PC-9 (cell line): ENCODE data around the gene MYO1A. TPM values are rescaled to one million over a fixed set of nuclear protein-coding genes. Genes with fewer than 3 reads are reported as not detected.

Experiments used
- BruUV-seq: library from RNA; stranded (reverse); fragments of 400-500 nt; replicated peaks from 2 replicates; lab custom pipeline; 2021; lab: Mats Ljungman, UMichigan
- CTCF ChIA-PET: fragments of 300-600 bp; sonication (Branson Sonifier 250); formaldehyde crosslinking; loops from one replicate; lab custom pipeline; 2022; ENCODE audit warnings: antibody characterized with exemption; lab: Charles Lee
- POLR2A ChIA-PET: fragments of 300-600 bp; sonication (Branson Sonifier 250); formaldehyde crosslinking; loops from one replicate; lab custom pipeline; 2022; ENCODE audit warnings: antibody characterized with exemption; ENCODE audit not compliant: unreplicated experiment; lab: Charles Lee
- DNase-seq, 2 experiments: peaks; one replicate each; pipeline versions ENCODE4 v3.0.0 to v3.0.0-alpha.2; 2015 to 2022; ENCODE audit warnings: mixed read lengths in 1 of 2
- H2AFZ ChIP-seq: fragments of 200-600 bp; sonication (generic); 2 replicates; pipeline ENCODE4 v1.8.1; 2017; ENCODE audit warnings: antibody characterized with exemption
- H3F3A ChIP-seq: fragments of 200-600 bp; sonication (generic); 2 replicates; pipeline ENCODE4 v1.8.1; 2017; ENCODE audit warnings: antibody characterized with exemption, mild to moderate bottlenecking, low read depth; ENCODE audit not compliant: insufficient read depth
- H3K27ac ChIP-seq: fragments of 200-600 bp; sonication (generic); 2 replicates; pipeline ENCODE4 v1.6.1; 2016; ENCODE audit warnings: mixed run types
- H3K27me3 ChIP-seq: fragments of 200-600 bp; sonication (generic); 2 replicates; pipeline ENCODE4 v1.6.1; 2016; ENCODE audit warnings: low read depth, mixed run types; ENCODE audit not compliant: insufficient read depth
- H3K36me3 ChIP-seq: fragments of 200-600 bp; sonication (generic); 2 replicates; pipeline ENCODE4 v1.6.1; 2016; ENCODE audit warnings: low read depth, mixed run types
- H3K4me1 ChIP-seq: fragments of 200-600 bp; sonication (generic); replicated peaks from 2 replicates; pipeline ENCODE4 v1.6.1; 2016; ENCODE audit warnings: mixed run types; ENCODE audit not compliant: insufficient read depth
- H3K4me2 ChIP-seq: fragments of 200-600 bp; sonication (generic); 2 replicates; pipeline ENCODE4 v1.6.1; 2017; ENCODE audit warnings: mixed run types
- H3K4me3 ChIP-seq: fragments of 200-600 bp; sonication (generic); 2 replicates; pipeline ENCODE4 v1.6.1; 2016; ENCODE audit warnings: mixed run types
- H3K79me2 ChIP-seq: fragments of 200-600 bp; sonication (generic); 2 replicates; pipeline ENCODE4 v1.6.1; 2017; ENCODE audit warnings: low read depth, mixed run types
- H3K9me2 ChIP-seq: fragments of 200-600 bp; sonication (generic); 2 replicates; pipeline ENCODE4 v1.8.1; 2017; ENCODE audit warnings: mild to moderate bottlenecking; ENCODE audit not compliant: insufficient read depth
- H3K9me3 ChIP-seq: fragments of 200-600 bp; sonication (generic); 2 replicates; pipeline ENCODE4 v1.8.1; 2016; ENCODE audit warnings: low read depth; ENCODE audit not compliant: insufficient read depth
- H4K20me1 ChIP-seq: fragments of 200-600 bp; sonication (generic); 2 replicates; pipeline ENCODE4 v1.8.1; 2017; ENCODE audit not compliant: insufficient read depth
- CTCF ChIP-seq: fragments of 200-600 bp; sonication (generic); conservative IDR thresholded peaks from 2 replicates; pipeline ENCODE4 v1.6.1; 2017; ENCODE audit warnings: mixed run types, antibody characterized with exemption, mild to moderate bottlenecking, moderate library complexity
- EZH2 ChIP-seq: fragments of 200-600 bp; sonication (generic); IDR thresholded peaks from 2 replicates; pipeline ENCODE4 v1.8.0; 2017; ENCODE audit warnings: antibody characterized with exemption, low read depth
- intact Hi-C: fragments of 100-400 bp; cut with micrococcal nuclease; formaldehyde crosslinking; loops from one replicate; pipeline ENCODE4 v1.10.0; 2022; ENCODE audit not compliant: unreplicated experiment
- total RNA-seq: library from RNA; stranded (reverse); gene quantifications from 2 replicates; pipeline ENCODE4 v1.2.3, GENCODE V29; 2021

Gene MYO1A
- total RNA-seq, 1 experiment from 2014 or later: not detected

- no peaks in the 10 kb centered on the region for H3K9me3 ChIP-seq
- intact Hi-C loops: no loop called here
- CTCF ChIA-PET: interaction anchor here (0.6 kb wide), 2 partner anchors 13 to 109 kb away, joined by 3 to 4 read pairs; no protein-coding TSS in a partner anchor
Measured at GRCh38 chr12:57016348-57016747, 33.6 kb downstream of the MYO1A start, which contains the start of gene TAC3. Gene TAC3 (minus strand): TSS chr12:57016529. CDS start chr12:57015797, 732 bp downstream.

GRCh38 chr12:57012600-57013465 lies 37.1 kb downstream of the MYO1A start:
- no TSS peak for BruUV-seq
- no peaks in the 10 kb centered on the region for H3K36me3 ChIP-seq
- TF ChIP-seq CTCF (no peak), EZH2 (no peak)
- H3F3A ChIP-seq: no peaks in the 10 kb centered on the region; the same call in 1 of the 2 replicates
- H3K27me3 ChIP-seq: peaks cover 48% of the 10 kb centered on the region
- ChIA-PET CTCF (interaction anchor here (0.6 kb wide), 1 partner anchor 227 kb away, joined by 3 read pairs; no protein-coding TSS in a partner anchor), POLR2A (no interaction called here)
- H3K4me2 ChIP-seq: no peak overlapping the region
- H3K4me3 ChIP-seq: no peak overlapping the region
- H3K79me2 ChIP-seq: no peaks in the 10 kb centered on the region
- no peak for DNase-seq
- intact Hi-C loops: no loop called here
- H3K9me3 ChIP-seq: no peaks in the 10 kb centered on the region
- no peaks in the 10 kb centered on the region; the same call in 1 of the 2 replicates for H3K4me1 ChIP-seq
- no peak overlapping the region for H2AFZ ChIP-seq
- H3K9me2 ChIP-seq: no peaks in the 10 kb centered on the region
- H4K20me1 ChIP-seq: no peaks in the 10 kb centered on the region
- H3K27ac ChIP-seq: no peak overlapping the region

More at GRCh38 chr12:57016348-57016747, 33.6 kb downstream of the MYO1A start, which contains the start of gene TAC3:
- no peaks in the 10 kb centered on the region for H3F3A ChIP-seq
- no peaks in the 10 kb centered on the region for H3K9me2 ChIP-seq
- H3K27ac ChIP-seq: no peak within 1 kb of the TSS
- no peak within 1 kb of the TSS for H3K4me2 ChIP-seq
- H3K4me1 ChIP-seq: peaks cover 10% of the 10 kb centered on the region
- H3K27me3 ChIP-seq: peaks cover 48% of the 10 kb centered on the region
- no peaks in the 10 kb centered on the region for H4K20me1 ChIP-seq
- POLR2A ChIA-PET: interaction anchor here (0.6 to 0.7 kb wide), 2 partner anchors 49 to 382 kb away, joined by 6 to 9 read pairs; no protein-coding TSS in a partner anchor
- no peak for DNase-seq
- TF ChIP-seq EZH2 (no peak), CTCF (no peak)
- H2AFZ ChIP-seq: no peak within 1 kb of the TSS
- no TSS peak for BruUV-seq
- H3K36me3 ChIP-seq: no peaks in the 10 kb centered on the region
- H3K4me3 ChIP-seq: no peak within 1 kb of the TSS
- H3K79me2 ChIP-seq: no peaks in the 10 kb centered on the region

- intact Hi-C loops: no loop called here
- Histone ChIP-seq H3K4me3 (no peak overlapping the region), H3K9me3 (no peaks in the 10 kb centered on the region), H3K27me3 (peaks cover 48% of the 10 kb centered on the region), H3K9me2 (no peaks in the 10 kb centered on the region), H3K4me2 (no peak overlapping the region), H3K36me3 (no peaks in the 10 kb centered on the region), H3K79me2 (no peaks in the 10 kb centered on the region), H4K20me1 (no peaks in the 10 kb centered on the region), H3F3A (no peaks in the 10 kb centered on the region; the same call in 1 of the 2 replicates), H2AFZ (no peak overlapping the region), H3K27ac (no peak overlapping the region), H3K4me1 (peaks cover 3% of the 10 kb centered on the region)
- TF ChIP-seq CTCF (no peak), EZH2 (no peak)
- no peak for DNase-seq
- ChIA-PET CTCF (interaction anchor here (0.6 kb wide), 1 partner anchor 228 kb away, joined by 3 read pairs; no protein-coding TSS in a partner anchor), POLR2A (no interaction called here)
- BruUV-seq: no TSS peak
Measured at GRCh38 chr12:57011438-57012424, 38.2 kb downstream of the MYO1A start.
